SK-N-SH treated with all-trans-retinoic acid at 6 μM for 48 hours (cell line): ENCODE measurements around the gene CHST15.

Experiments used
- ATAC-seq: fragments of 200-7000 bp; cut with Tn5 transposase; 3 replicates; pipeline ENCODE4 v1.9.1; 2020; ENCODE audit warnings: mild to moderate bottlenecking, moderate library complexity
- BACH2 ChIP-seq: fragments of 250-450 bp; sonication (Bioruptor Pico); IDR thresholded peaks from 2 replicates; pipeline ENCODE4 v1.9.0; 2021; ENCODE audit warnings: mild to moderate bottlenecking, borderline replicate concordance
- CSDC2 ChIP-seq: fragments of 250-450 bp; sonication (Bioruptor Pico); IDR thresholded peaks from 2 replicates; pipeline ENCODE4 v1.5.0; 2020; ENCODE audit warnings: mild to moderate bottlenecking, moderate library complexity
- ESRRG ChIP-seq: fragments of 250-450 bp; sonication (Bioruptor Pico); IDR thresholded peaks from 2 replicates; pipeline ENCODE4 v1.6.1; 2021; ENCODE audit warnings: mild to moderate bottlenecking
- GLIS3 ChIP-seq: fragments of 250-450 bp; sonication (Bioruptor Pico); IDR thresholded peaks from 2 replicates; pipeline ENCODE4 v1.5.0; 2020; ENCODE audit warnings: mild to moderate bottlenecking, moderate library complexity
- ISL1 ChIP-seq: fragments of 250-450 bp; sonication (Bioruptor Pico); IDR thresholded peaks from 2 replicates; pipeline ENCODE4 v2.1.2; 2022; ENCODE audit warnings: mild to moderate bottlenecking, moderate library complexity
- PPARA ChIP-seq: fragments of 250-450 bp; sonication (Bioruptor Pico); IDR thresholded peaks from 2 replicates; pipeline ENCODE4 v1.5.0; 2020; ENCODE audit warnings: mild to moderate bottlenecking, borderline replicate concordance
- RARB ChIP-seq: fragments of 250-450 bp; sonication (Bioruptor Pico); IDR thresholded peaks from 2 replicates; pipeline ENCODE4 v1.8.0; 2021; ENCODE audit warnings: mild to moderate bottlenecking, moderate library complexity
- SNAI2 ChIP-seq: fragments of 250-450 bp; sonication (Bioruptor Pico); IDR thresholded peaks from 2 replicates; pipeline ENCODE4 v1.5.0; 2020; ENCODE audit warnings: mild to moderate bottlenecking, moderate library complexity
- ZC3H10 ChIP-seq: fragments of 250-450 bp; sonication (Bioruptor Pico); IDR thresholded peaks from 2 replicates; pipeline ENCODE4 v1.5.1; 2021; ENCODE audit warnings: mild to moderate bottlenecking, moderate library complexity
- ZFP3 ChIP-seq: fragments of 250-450 bp; sonication (Bioruptor Pico); IDR thresholded peaks from 2 replicates; pipeline ENCODE4 v1.5.0; 2020; ENCODE audit warnings: mild to moderate bottlenecking, moderate library complexity
- ZFP30 ChIP-seq: fragments of 450-650 bp; formaldehyde crosslinking; IDR thresholded peaks from 2 replicates; pipeline ENCODE4 v1.5.0; 2022; ENCODE audit warnings: mild to moderate bottlenecking, moderate library complexity
- ZNF70 ChIP-seq: fragments of 450-650 bp; formaldehyde crosslinking; IDR thresholded peaks from 2 replicates; pipeline ENCODE4 v1.5.0; 2020; ENCODE audit warnings: mild to moderate bottlenecking, moderate library complexity
- ZNF8 ChIP-seq: fragments of 450-650 bp; formaldehyde crosslinking; IDR thresholded peaks from 2 replicates; pipeline ENCODE4 v1.5.0; 2020; ENCODE audit warnings: mild to moderate bottlenecking, moderate library complexity
- TF ChIP-seq, protein P1 (sequence below): fragments of 250-450 bp; sonication (Bioruptor Pico); IDR thresholded peaks from 2 replicates; pipeline ENCODE4 v1.5.1; 2020; ENCODE audit warnings: low read depth, mild to moderate bottlenecking, moderate library complexity
- TF ChIP-seq, protein P2 (sequence below): fragments of 250-450 bp; sonication (Bioruptor Pico); IDR thresholded peaks from 2 replicates; pipeline ENCODE4 v1.8.0; 2020; ENCODE audit warnings: mild to moderate bottlenecking, moderate library complexity, borderline replicate concordance
- TF ChIP-seq, protein P3 (sequence below): fragments of 250-450 bp; sonication (Bioruptor Pico); IDR thresholded peaks from 2 replicates; pipeline ENCODE4 v1.5.0; 2020; ENCODE audit warnings: mild to moderate bottlenecking, moderate library complexity

CHST15 gene

DNA sequence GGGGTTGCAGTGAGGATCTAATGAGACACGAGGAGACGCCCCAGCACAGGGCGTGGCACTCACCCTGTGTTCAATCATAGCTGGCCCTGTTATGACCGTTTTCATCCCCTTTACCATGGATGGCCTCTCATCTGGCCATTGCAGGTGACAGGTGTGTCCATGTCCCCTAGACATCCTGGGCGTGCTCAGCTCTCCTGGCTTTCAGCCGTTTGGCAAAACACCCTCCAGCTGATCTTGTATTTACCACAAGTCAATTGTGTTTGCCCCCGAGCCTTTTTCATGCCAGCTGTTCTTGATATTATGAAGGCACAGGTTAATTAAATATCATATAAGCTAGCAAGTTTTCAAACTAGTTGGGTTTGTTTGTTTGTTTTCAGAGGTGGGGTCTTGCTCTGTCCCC is 97.1 kb downstream of the CHST15 start:
- TF ChIP-seq ZFP30 (CRISPR knock-in tag), result no peak
- no peak for TF ChIP-seq PPARA (CRISPR knock-in tag)
- no peak for TF ChIP-seq RARB (CRISPR knock-in tag)
- TF ChIP-seq, protein P1, sequence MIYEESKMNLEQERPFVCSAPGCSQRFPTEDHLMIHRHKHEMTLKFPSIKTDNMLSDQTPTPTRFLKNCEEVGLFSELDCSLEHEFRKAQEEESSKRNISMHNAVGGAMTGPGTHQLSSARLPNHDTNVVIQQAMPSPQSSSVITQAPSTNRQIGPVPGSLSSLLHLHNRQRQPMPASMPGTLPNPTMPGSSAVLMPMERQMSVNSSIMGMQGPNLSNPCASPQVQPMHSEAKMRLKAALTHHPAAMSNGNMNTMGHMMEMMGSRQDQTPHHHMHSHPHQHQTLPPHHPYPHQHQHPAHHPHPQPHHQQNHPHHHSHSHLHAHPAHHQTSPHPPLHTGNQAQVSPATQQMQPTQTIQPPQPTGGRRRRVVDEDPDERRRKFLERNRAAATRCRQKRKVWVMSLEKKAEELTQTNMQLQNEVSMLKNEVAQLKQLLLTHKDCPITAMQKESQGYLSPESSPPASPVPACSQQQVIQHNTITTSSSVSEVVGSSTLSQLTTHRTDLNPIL (CRISPR knock-in tag), result no peak
- no peak for TF ChIP-seq SNAI2 (CRISPR knock-in tag)
- TF ChIP-seq, protein P2, sequence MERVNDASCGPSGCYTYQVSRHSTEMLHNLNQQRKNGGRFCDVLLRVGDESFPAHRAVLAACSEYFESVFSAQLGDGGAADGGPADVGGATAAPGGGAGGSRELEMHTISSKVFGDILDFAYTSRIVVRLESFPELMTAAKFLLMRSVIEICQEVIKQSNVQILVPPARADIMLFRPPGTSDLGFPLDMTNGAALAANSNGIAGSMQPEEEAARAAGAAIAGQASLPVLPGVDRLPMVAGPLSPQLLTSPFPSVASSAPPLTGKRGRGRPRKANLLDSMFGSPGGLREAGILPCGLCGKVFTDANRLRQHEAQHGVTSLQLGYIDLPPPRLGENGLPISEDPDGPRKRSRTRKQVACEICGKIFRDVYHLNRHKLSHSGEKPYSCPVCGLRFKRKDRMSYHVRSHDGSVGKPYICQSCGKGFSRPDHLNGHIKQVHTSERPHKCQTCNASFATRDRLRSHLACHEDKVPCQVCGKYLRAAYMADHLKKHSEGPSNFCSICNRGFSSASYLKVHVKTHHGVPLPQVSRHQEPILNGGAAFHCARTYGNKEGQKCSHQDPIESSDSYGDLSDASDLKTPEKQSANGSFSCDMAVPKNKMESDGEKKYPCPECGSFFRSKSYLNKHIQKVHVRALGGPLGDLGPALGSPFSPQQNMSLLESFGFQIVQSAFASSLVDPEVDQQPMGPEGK (CRISPR knock-in tag), result no peak
- no peak for TF ChIP-seq ISL1 (CRISPR knock-in tag)
- no peak for TF ChIP-seq BACH2 (CRISPR knock-in tag)
- TF ChIP-seq ZFP3 (CRISPR knock-in tag), result no peak
- TF ChIP-seq, protein P3, sequence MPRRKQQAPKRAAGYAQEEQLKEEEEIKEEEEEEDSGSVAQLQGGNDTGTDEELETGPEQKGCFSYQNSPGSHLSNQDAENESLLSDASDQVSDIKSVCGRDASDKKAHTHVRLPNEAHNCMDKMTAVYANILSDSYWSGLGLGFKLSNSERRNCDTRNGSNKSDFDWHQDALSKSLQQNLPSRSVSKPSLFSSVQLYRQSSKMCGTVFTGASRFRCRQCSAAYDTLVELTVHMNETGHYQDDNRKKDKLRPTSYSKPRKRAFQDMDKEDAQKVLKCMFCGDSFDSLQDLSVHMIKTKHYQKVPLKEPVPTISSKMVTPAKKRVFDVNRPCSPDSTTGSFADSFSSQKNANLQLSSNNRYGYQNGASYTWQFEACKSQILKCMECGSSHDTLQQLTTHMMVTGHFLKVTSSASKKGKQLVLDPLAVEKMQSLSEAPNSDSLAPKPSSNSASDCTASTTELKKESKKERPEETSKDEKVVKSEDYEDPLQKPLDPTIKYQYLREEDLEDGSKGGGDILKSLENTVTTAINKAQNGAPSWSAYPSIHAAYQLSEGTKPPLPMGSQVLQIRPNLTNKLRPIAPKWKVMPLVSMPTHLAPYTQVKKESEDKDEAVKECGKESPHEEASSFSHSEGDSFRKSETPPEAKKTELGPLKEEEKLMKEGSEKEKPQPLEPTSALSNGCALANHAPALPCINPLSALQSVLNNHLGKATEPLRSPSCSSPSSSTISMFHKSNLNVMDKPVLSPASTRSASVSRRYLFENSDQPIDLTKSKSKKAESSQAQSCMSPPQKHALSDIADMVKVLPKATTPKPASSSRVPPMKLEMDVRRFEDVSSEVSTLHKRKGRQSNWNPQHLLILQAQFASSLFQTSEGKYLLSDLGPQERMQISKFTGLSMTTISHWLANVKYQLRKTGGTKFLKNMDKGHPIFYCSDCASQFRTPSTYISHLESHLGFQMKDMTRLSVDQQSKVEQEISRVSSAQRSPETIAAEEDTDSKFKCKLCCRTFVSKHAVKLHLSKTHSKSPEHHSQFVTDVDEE (CRISPR knock-in tag), result no peak
- TF ChIP-seq ZNF8 (CRISPR knock-in tag), result no peak
- TF ChIP-seq CSDC2 (CRISPR knock-in tag), result no peak
- TF ChIP-seq GLIS3 (CRISPR knock-in tag), result no peak
- no peak for ATAC-seq

DNA sequence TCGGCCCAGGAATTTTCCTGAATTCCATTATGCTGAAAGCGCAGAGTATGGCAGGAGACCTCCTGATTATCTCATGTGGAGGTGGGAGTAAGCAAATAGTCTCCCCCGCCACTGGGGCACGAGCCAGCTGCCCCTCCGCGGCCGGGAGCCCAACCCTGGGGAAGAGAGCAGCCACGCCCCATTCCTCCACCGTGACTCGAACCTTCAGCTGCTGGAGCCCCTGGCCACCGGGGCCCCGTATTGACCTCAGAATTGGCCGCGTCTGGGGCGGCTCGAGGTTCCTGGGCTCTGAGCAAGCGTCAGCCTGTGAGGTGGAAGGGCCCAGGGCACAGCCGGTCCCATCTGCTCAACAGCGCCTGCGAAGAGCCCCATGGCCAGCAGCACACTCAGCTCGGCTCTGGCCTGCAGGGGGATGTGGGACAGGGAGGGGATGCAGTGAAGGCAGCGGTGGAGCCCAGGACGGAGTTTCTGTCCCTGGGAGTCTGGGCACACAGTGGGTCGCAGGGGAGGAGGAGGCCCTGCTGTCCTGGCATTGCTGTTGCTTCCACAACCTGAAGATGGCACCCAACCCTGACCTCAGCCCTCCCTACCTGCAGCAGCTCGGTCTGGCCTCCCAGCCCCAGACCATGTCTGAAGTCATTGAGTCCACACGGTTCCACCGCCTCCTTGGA is 97.8 kb downstream of the CHST15 start:
- ATAC-seq, result no peak
- TF ChIP-seq GLIS3 (CRISPR knock-in tag) (no peak), RARB (CRISPR knock-in tag) (no peak), ESRRG (CRISPR knock-in tag) (no peak), ZFP30 (CRISPR knock-in tag) (no peak)

DNA sequence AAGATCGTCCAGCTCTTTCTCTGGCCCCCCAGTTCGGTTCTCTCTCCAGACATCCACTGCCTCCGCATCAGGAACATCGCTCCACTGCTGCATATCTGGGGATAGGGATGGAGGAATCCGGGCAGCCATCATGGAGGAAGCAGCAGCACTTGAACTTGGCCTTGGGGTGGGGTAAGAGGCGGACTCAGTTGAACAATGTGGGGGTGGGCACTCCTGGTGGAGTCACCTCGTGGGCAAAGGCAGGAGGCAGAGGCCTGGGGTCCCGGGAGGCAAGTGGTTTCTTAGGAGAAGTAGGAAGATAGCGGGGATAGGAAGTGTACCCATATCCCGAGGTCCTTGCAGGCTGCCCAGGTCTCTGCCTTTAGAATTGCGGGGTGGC is 98.3 kb downstream of the CHST15 start:
- ATAC-seq, result no peak
- TF ChIP-seq ESRRG (CRISPR knock-in tag) (no peak), CSDC2 (CRISPR knock-in tag) (no peak)
- TF ChIP-seq, protein P3 (CRISPR knock-in tag), result no peak

DNA sequence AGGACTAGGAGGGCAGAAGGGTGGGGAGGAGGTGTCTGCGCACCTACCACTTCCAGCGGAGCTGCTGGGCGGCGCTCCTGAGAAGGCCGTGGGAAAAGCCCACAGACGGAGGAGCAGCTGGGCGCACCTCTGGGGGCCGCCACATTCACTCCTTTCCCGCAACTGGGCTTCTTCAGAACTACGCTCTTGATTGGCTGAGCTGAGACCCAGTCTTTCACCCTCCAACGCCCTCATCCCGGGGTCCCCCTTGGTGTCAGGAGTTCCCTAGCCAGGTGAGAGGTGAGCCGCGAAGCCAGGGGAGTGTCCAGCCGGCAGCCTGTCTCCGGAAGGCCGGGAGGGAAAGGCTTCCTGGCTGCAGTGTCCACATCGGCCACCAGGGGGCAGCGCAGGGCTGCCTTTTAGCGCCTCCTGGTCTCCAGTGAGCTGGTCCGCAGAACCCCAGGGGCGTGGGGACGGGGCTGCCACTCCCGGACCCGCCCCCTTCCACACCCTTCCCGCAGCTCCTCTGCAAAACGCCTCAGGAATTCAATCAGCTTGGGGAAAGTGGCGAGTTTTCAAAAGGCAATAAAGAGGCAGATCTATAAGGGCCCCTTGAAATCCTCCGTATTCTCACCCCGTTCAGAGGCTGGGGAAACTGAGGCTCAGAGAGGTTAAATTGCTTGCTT is 98.8 kb downstream of the CHST15 start:
- TF ChIP-seq BACH2 (CRISPR knock-in tag) (no peak), ZFP3 (CRISPR knock-in tag) (0 out of 2 replicates have a peak, but pooled peaks have one; percentile 54), ESRRG (CRISPR knock-in tag) (no peak), ZNF70 (no peak), ZC3H10 (CRISPR knock-in tag) (no peak)
- ATAC-seq, result peak; percentile 83
